Aorta (tissue), 5 donors: ENCODE measurements around the gene COL10A1. TPM values are rescaled to one million over a fixed set of nuclear protein-coding genes. Genes with fewer than 3 reads are reported as not detected.

Experiments
- ATAC-seq: fragments of 200-7000 bp; cut with Tn5 transposase; one replicate; pipeline ENCODE4 v1.9.1; 2022; ENCODE audit warnings: moderate library complexity; ENCODE audit not compliant: low FRiP score
- DNase-seq, 2 donors: peaks; one replicate each; pipeline ENCODE4 v3.0.0-alpha.2; 2020
- H3K27ac ChIP-seq, 2 donors: one replicate each; pipeline ENCODE4 v1.5.1; 2013; ENCODE audit warnings: low read length in 2 of 2, mild to moderate bottlenecking in 2 of 2, moderate library complexity in 2 of 2, control low read depth in 1 of 2, inconsistent platforms in 1 of 2, low read depth in 1 of 2
- H3K27me3 ChIP-seq, 2 donors: one replicate each; pipeline ENCODE4 v1.6.1; 2013; ENCODE audit warnings: control low read depth in 1 of 2, low read length in 1 of 2, mild to moderate bottlenecking in 1 of 2, moderate library complexity in 1 of 2; ENCODE audit not compliant: insufficient read depth in 2 of 2, control insufficient read depth in 1 of 2
- H3K36me3 ChIP-seq, 2 donors: one replicate each; pipeline ENCODE4 v1.6.1; 2013; ENCODE audit warnings: control low read depth in 1 of 2, low read length in 1 of 2, mild to moderate bottlenecking in 1 of 2; ENCODE audit not compliant: insufficient read depth in 2 of 2, control insufficient read depth in 1 of 2
- H3K4me1 ChIP-seq, 2 donors: one replicate each; pipeline ENCODE4 v1.6.1; 2013; ENCODE audit warnings: low read length in 2 of 2, control low read depth in 1 of 2, mild to moderate bottlenecking in 1 of 2, moderate library complexity in 1 of 2; ENCODE audit not compliant: insufficient read depth in 2 of 2, control insufficient read depth in 1 of 2
- H3K4me3 ChIP-seq, 2 donors: one replicate each; pipeline ENCODE4 v1.5.1; 2013; ENCODE audit warnings: low read length in 2 of 2, control low read depth in 1 of 2, mild to moderate bottlenecking in 1 of 2
- H3K9me3 ChIP-seq: one replicate; pipeline ENCODE4 v1.6.1; 2013; ENCODE audit warnings: mild to moderate bottlenecking, low read length; ENCODE audit not compliant: control insufficient read depth
- WGBS, 2 donors: extraction: QIAGEN DNeasy Blood & Tissue Kit; methylation state at CpG; one replicate each; pipeline ENCODE4 v1.1.7; 2013; 5-methylcytosine and 5-hydroxymethylcytosine counted together
- intact Hi-C, 2 donors: fragments of 100-400 bp; cut with DNase I; formaldehyde crosslinking; loops; one replicate each; pipeline versions ENCODE4 v1.14.2 to v1.15.0; 2022
- long read RNA-seq, 2 donors: library from polyadenylated mRNA; unstranded; transcript quantifications; one replicate each; pipeline ENCODE4 v2.0.0, GENCODE V29; 2020 to 2021
- polyA plus RNA-seq, 2 donors: library from polyadenylated mRNA; stranded (reverse); fragments of 200-250 nt; gene quantifications; one replicate each; pipeline ENCODE4 v1.2.3, GENCODE V29; 2013
- total RNA-seq, 2 donors: library from RNA; stranded (reverse); fragmentation: NEBNext Ultra II Directional; extraction: Animal tissue kit (Norgen Biotek cat#: 25700); gene quantifications; one replicate each; pipeline ENCODE4 v1.2.1, GENCODE V29; 2021
- donor health status: healthy with polysubstance abuse.
- donor health status: Bipolar disorder and iron deficiency.
- donor health status: DM: no; HTN: no; CAD: no.
- donor health status: DM: no; HTN: no; CAD: no.
- donor health status: DM: yes; HTN: yes; CAD: no.

COL10A1 gene
- under 1 TPM in 1 of 2 donors, not detected in 1; 0.99 TPM for total RNA-seq
- polyA plus RNA-seq = not detected
- long read RNA-seq, donor 1, partial matches to known transcripts = 0 of 2 reads
- long read RNA-seq, donor 1, other reads (novel, unspliced or antisense) = 2 of 2 reads
- long read RNA-seq, donor 2, partial matches to known transcripts = 0 of 4 reads
- long read RNA-seq, donor 2, other reads (novel, unspliced or antisense) = 4 of 4 reads

GRCh38 chr6:116126032-116126431 lies at the start of gene COL10A1:
Gene COL10A1 (minus strand): TSS chr6:116126132. CDS start chr6:116125492, 640 bp downstream.
- no peaks in the 10 kb centered on the region for H3K36me3 ChIP-seq
- 93 to 94% methylated on average over 6 of the region's 6 CpGs for WGBS, 2 donors
- ATAC-seq = no peak
- no peak within 1 kb of the TSS for H3K4me3 ChIP-seq
- no peaks in the 10 kb centered on the region for H3K9me3 ChIP-seq
- DNase-seq = no peak
- no peak within 1 kb of the TSS for H3K27ac ChIP-seq
- no peaks in the 10 kb centered on the region for H3K4me1 ChIP-seq
- no peaks in the 10 kb centered on the region for H3K27me3 ChIP-seq
- intact Hi-C loops = no loop called here

GRCh38 chr6:116175344-116175743 lies 49.4 kb upstream of the COL10A1 start:
- Histone ChIP-seq H3K36me3 (peaks cover 0 to 2% of the 10 kb centered on the region in 2 donors), H3K9me3 (peaks cover 1% of the 10 kb centered on the region), H3K27me3 (no peaks in the 10 kb centered on the region), H3K4me1 (no peaks in the 10 kb centered on the region), H3K4me3 (no peak overlapping the region), H3K27ac (no peak overlapping the region)
- intact Hi-C loops = no loop called here
- 98 to 100% methylated on average over 2 of the region's 2 CpGs for WGBS, 2 donors
- DNase-seq = no peak
- no peak for ATAC-seq

GRCh38 chr6:116173928-116174327 lies 48.0 kb upstream of the COL10A1 start:
- intact Hi-C loops = no loop called here
- Histone ChIP-seq H3K27me3 (no peaks in the 10 kb centered on the region), H3K27ac (no peak overlapping the region), H3K4me1 (no peaks in the 10 kb centered on the region), H3K4me3 (no peak overlapping the region), H3K9me3 (peaks cover 1% of the 10 kb centered on the region), H3K36me3 (peaks cover 0 to 2% of the 10 kb centered on the region in 2 donors)
- DNase-seq (no peak), ATAC-seq (no peak)
- WGBS, 2 donors = 65% methylated on average over 3 of the region's 3 CpGs

GRCh38 chr6:116170358-116171057 lies 44.6 kb upstream of the COL10A1 start:
- Histone ChIP-seq H3K9me3 (no peaks in the 10 kb centered on the region), H3K36me3 (peaks cover 0 to 2% of the 10 kb centered on the region in 2 donors), H3K27ac (no peak overlapping the region), H3K27me3 (no peaks in the 10 kb centered on the region), H3K4me3 (no peak overlapping the region), H3K4me1 (no peaks in the 10 kb centered on the region)
- DNase-seq (no peak), ATAC-seq (no peak)
- intact Hi-C loops = no loop called here
- WGBS, 2 donors = 92 to 96% methylated on average over 5 of the region's 5 CpGs

- Histone ChIP-seq H3K4me1 (no peaks in the 10 kb centered on the region), H3K36me3 (peaks cover 0 to 2% of the 10 kb centered on the region in 2 donors), H3K4me3 (no peak overlapping the region), H3K9me3 (no peaks in the 10 kb centered on the region), H3K27me3 (no peaks in the 10 kb centered on the region), H3K27ac (no peak overlapping the region)
- no peak for DNase-seq
- ATAC-seq = no peak
- intact Hi-C loops = no loop called here
- WGBS, 2 donors = 96 to 100% methylated on average over 2 of the region's 2 CpGs
Observed at GRCh38 chr6:116169880-116170279, 43.9 kb upstream of the COL10A1 start.

- 99 to 100% methylated on average over 1 of the region's 1 CpG for WGBS, 2 donors
- Histone ChIP-seq H3K4me3 (no peak overlapping the region), H3K36me3 (no peaks in the 10 kb centered on the region), H3K9me3 (no peaks in the 10 kb centered on the region), H3K27me3 (no peaks in the 10 kb centered on the region), H3K4me1 (no peaks in the 10 kb centered on the region), H3K27ac (no peak overlapping the region)
- intact Hi-C loops = no loop called here
- no peak for ATAC-seq
- DNase-seq = no peak
Observed at GRCh38 chr6:116168148-116168547, 42.2 kb upstream of the COL10A1 start.

GRCh38 chr6:116166369-116166768 lies 40.4 kb upstream of the COL10A1 start:
- no peaks in the 10 kb centered on the region for H3K27me3 ChIP-seq
- DNase-seq (no peak), ATAC-seq (no peak)
- intact Hi-C loops = no loop called here
- no peak overlapping the region for H3K4me3 ChIP-seq
- 11 to 28% methylated on average over 1 of the region's 1 CpG for WGBS, 2 donors
- no peaks in the 10 kb centered on the region for H3K9me3 ChIP-seq
- no peaks in the 10 kb centered on the region for H3K4me1 ChIP-seq
- no peaks in the 10 kb centered on the region for H3K36me3 ChIP-seq
- H3K27ac ChIP-seq = no peak overlapping the region

GRCh38 chr6:116165596-116165995 lies 39.7 kb upstream of the COL10A1 start:
- ATAC-seq (no peak), DNase-seq (no peak)
- intact Hi-C loops = no loop called here
- Histone ChIP-seq H3K36me3 (no peaks in the 10 kb centered on the region), H3K4me3 (no peak overlapping the region), H3K4me1 (no peaks in the 10 kb centered on the region), H3K9me3 (no peaks in the 10 kb centered on the region), H3K27ac (no peak overlapping the region), H3K27me3 (no peaks in the 10 kb centered on the region)
- WGBS, 2 donors = 99 to 100% methylated on average over 1 of the region's 1 CpG
